Measurements from ENCODE around the gene NEMF.
"Not testable (repeated sequence)": the region's sequence is repeated elsewhere in the genome, so short reads cannot be mapped to it uniquely, and the experiment has no call there.

NEMF gene

GRCh38 chr14:49852301-49853157 lies at the start of gene NEMF:
Gene NEMF, minus strand, starts transcription at chr14:49852788. Its CDS starts 35 bp downstream, at chr14:49852753.
- peak; percentile 55 for DNase-seq (ENCODE audit: low read depth)

GRCh38 chr14:49900973-49901372 lies 48.4 kb upstream of the NEMF start:
- DNase-seq (ENCODE audit: low read depth) = no peak

- DNase-seq (ENCODE audit: low read depth) = no peak
Observed at GRCh38 chr14:49898485-49898884, 45.9 kb upstream of the NEMF start.

- DNase-seq (ENCODE audit: low read depth) = no peak
Observed at GRCh38 chr14:49897965-49898364, 45.4 kb upstream of the NEMF start.

GRCh38 chr14:49897414-49897813 lies 44.8 kb upstream of the NEMF start:
- no peak for DNase-seq (ENCODE audit: low read depth)

GRCh38 chr14:49896966-49897365 lies 44.4 kb upstream of the NEMF start:
- no peak for DNase-seq (ENCODE audit: low read depth)

GRCh38 chr14:49896272-49896671 lies 43.7 kb upstream of the NEMF start:
- not testable (repeated sequence) for DNase-seq (ENCODE audit: low read depth)

GRCh38 chr14:49895480-49895879 lies 42.9 kb upstream of the NEMF start:
- no peak for DNase-seq (ENCODE audit: low read depth)

- not testable (repeated sequence) for DNase-seq (ENCODE audit: low read depth)
Observed at GRCh38 chr14:49894214-49895107, 41.9 kb upstream of the NEMF start.

- no peak for DNase-seq (ENCODE audit: low read depth)
Observed at GRCh38 chr14:49893309-49894213, 41.0 kb upstream of the NEMF start.

GRCh38 chr14:49892636-49893308 lies 40.2 kb upstream of the NEMF start, which contains the start of gene ARF6:
Gene ARF6, plus strand, starts transcription at chr14:49893082. Its CDS starts 655 bp downstream, at chr14:49893737.
- peak; percentile 75 for DNase-seq (ENCODE audit: low read depth)

- DNase-seq (ENCODE audit: low read depth) = peak; percentile 51
Observed at GRCh38 chr14:49892301-49892635, 39.7 kb upstream of the NEMF start.

- DNase-seq (ENCODE audit: low read depth) = no peak
Observed at GRCh38 chr14:49888293-49888692, 35.7 kb upstream of the NEMF start.

- DNase-seq (ENCODE audit: low read depth) = no peak
Observed at GRCh38 chr14:49886523-49886922, 33.9 kb upstream of the NEMF start.

- no peak for DNase-seq (ENCODE audit: low read depth)
Observed at GRCh38 chr14:49882826-49883694, 30.5 kb upstream of the NEMF start.

GRCh38 chr14:49881350-49882001 lies 28.9 kb upstream of the NEMF start:
- DNase-seq (ENCODE audit: low read depth) = no peak

GRCh38 chr14:49880267-49881064 lies 27.9 kb upstream of the NEMF start:
- DNase-seq (ENCODE audit: low read depth) = no peak

- DNase-seq (ENCODE audit: low read depth) = no peak
Observed at GRCh38 chr14:49879646-49880204, 27.1 kb upstream of the NEMF start.
